Psoas muscle (tissue), 8 donors: ENCODE measurements around the gene LTC4S. TPM values are rescaled to one million over a fixed set of nuclear protein-coding genes. Genes with fewer than 3 reads are reported as not detected.
A peak's percentile ranks its signal among the peaks of the same experiment; 100 is the strongest.

ENCODE experiments used
- ATAC-seq, 4 donors: fragments of 200-7000 bp; cut with Tn5 transposase; one replicate each; pipeline ENCODE4 v1.9.1; 2020; ENCODE audit warnings: moderate library complexity in 3 of 4, mild to moderate bottlenecking in 2 of 4
- DNase-seq, 2 donors: peaks; one replicate each; pipeline ENCODE4 v3.0.0-alpha.2; 2020
- H3K27ac ChIP-seq: fragments of 200-600 bp; one replicate; pipeline ENCODE4 v1.8.0; 2022
- H3K27me3 ChIP-seq, 3 donors: fragments of 200-600 bp in 1 of 3; one replicate each; pipeline versions ENCODE4 v1.6.1 to v1.8.0; 2013 to 2022; ENCODE audit warnings: low read length in 2 of 3, mild to moderate bottlenecking in 2 of 3, moderate library complexity in 1 of 3; ENCODE audit not compliant: insufficient read depth in 3 of 3
- H3K36me3 ChIP-seq, 2 donors: fragments of 200-600 bp in 1 of 2; one replicate each; pipeline versions ENCODE4 v1.6.1 to v1.8.0; 2013 to 2022; ENCODE audit warnings: low read depth in 1 of 2, mild to moderate bottlenecking in 1 of 2, moderate library complexity in 1 of 2; ENCODE audit not compliant: insufficient read depth in 1 of 2
- H3K4me1 ChIP-seq: fragments of 200-600 bp; one replicate; pipeline ENCODE4 v1.8.0; 2022
- H3K4me3 ChIP-seq: fragments of 200-600 bp; one replicate; pipeline ENCODE4 v1.8.0; 2022; ENCODE audit warnings: mild to moderate bottlenecking
- H3K9me3 ChIP-seq: fragments of 200-600 bp; one replicate; pipeline ENCODE4 v1.8.0; 2022
- WGBS, 3 donors: extraction: QIAGEN DNeasy Blood & Tissue Kit; methylation state at CpG; one replicate each; pipeline versions ENCODE4 v1.1.6 to v1.1.7; 2013; 5-methylcytosine and 5-hydroxymethylcytosine counted together
- intact Hi-C, 2 donors: fragments of 100-400 bp; cut with DNase I; formaldehyde crosslinking; loops; one replicate each; pipeline versions ENCODE4 v1.11.0 to v1.14.2; 2022
- polyA plus RNA-seq, 3 donors: library from polyadenylated mRNA; stranded (reverse); fragments of 200-250 nt; gene quantifications; one replicate each; pipeline ENCODE4 v1.2.3, GENCODE V29; 2013
- total RNA-seq, 4 donors: library from RNA; stranded (reverse); fragmentation: NEBNext Ultra II Directional in 2 of 4; extraction: Animal tissue kit (Norgen Biotek cat#: 25700) in 2 of 4; gene quantifications; one replicate each; pipeline versions ENCODE4 v1.2.1 to v1.2.4, GENCODE V29; 2021 to 2023
- TF ChIP-seq, protein P1 (sequence below): fragments of 200-600 bp; IDR thresholded peaks from one replicate; pipeline ENCODE4 v1.8.0; 2022; ENCODE audit warnings: antibody characterized with exemption
- donor health status: healthy with polysubstance abuse.
- donor health status: DM: no; HTN: no; CAD: no; lungs with moderate emphysema.
- donor health status: Bipolar disorder and iron deficiency.
- donor health status: healthy.
- donor health status: DM: yes; HTN: yes; CAD: no.
- donor health status: DM: no; HTN: no; CAD: no.
- donor health status: DM: no; HTN: no; CAD: no.
- donor health status: DM: yes; HTN: yes; CAD: no.

Gene LTC4S
- total and polyA plus RNA-seq, 7 donors: 1.5 to 6.7 (median 2.2) TPM

DNA sequence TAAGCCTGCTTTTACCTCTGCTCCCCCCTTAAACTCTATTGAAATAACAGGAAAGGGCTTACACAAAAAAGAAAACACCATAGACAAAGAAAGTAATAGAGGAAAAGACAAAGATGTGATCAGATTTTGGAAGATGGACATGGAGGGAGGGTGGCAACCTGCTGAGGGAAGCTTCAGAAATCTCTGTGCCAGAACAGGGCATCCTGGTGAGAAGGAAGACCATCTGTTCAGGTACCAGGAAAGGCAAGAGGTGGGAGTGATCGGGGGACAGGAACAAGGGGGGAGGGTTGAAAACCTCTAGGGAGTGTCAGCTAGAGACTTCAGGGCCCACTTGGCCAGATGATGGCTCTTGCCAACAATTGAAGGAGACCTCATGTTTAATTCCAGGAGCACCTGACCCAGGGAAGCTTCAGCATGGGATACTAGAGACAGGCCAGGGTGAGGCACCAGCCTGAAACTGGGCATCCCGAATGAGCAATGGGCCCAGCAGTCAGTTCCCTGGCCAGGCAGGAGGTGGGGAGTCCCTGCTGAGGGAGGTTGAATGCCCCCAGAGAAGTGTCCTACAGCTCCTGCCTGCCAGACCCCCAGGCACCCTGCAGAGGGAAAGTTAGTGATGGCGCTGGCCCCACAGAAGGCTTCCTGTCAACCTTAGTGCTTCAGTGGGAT lies 35.1 kb downstream of the LTC4S start:
- intact Hi-C loops: no loop called here
- TF ChIP-seq, protein P1, sequence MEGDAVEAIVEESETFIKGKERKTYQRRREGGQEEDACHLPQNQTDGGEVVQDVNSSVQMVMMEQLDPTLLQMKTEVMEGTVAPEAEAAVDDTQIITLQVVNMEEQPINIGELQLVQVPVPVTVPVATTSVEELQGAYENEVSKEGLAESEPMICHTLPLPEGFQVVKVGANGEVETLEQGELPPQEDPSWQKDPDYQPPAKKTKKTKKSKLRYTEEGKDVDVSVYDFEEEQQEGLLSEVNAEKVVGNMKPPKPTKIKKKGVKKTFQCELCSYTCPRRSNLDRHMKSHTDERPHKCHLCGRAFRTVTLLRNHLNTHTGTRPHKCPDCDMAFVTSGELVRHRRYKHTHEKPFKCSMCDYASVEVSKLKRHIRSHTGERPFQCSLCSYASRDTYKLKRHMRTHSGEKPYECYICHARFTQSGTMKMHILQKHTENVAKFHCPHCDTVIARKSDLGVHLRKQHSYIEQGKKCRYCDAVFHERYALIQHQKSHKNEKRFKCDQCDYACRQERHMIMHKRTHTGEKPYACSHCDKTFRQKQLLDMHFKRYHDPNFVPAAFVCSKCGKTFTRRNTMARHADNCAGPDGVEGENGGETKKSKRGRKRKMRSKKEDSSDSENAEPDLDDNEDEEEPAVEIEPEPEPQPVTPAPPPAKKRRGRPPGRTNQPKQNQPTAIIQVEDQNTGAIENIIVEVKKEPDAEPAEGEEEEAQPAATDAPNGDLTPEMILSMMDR: no peak
- H3K9me3 ChIP-seq: no peaks in the 10 kb centered on the region
- H3K4me3 ChIP-seq: no peak overlapping the region
- no peak for ATAC-seq
- no peak for DNase-seq
- H3K36me3 ChIP-seq: peaks cover 19 to 100% of the 10 kb centered on the region in 2 donors
- H3K4me1 ChIP-seq: peaks cover 83% of the 10 kb centered on the region
- H3K27ac ChIP-seq: peak overlapping the region; percentile 63
- 91 to 93% (median 93%) methylated on average over 3 of the region's 3 CpGs for WGBS, 3 donors
- no peaks in the 10 kb centered on the region for H3K27me3 ChIP-seq

DNA sequence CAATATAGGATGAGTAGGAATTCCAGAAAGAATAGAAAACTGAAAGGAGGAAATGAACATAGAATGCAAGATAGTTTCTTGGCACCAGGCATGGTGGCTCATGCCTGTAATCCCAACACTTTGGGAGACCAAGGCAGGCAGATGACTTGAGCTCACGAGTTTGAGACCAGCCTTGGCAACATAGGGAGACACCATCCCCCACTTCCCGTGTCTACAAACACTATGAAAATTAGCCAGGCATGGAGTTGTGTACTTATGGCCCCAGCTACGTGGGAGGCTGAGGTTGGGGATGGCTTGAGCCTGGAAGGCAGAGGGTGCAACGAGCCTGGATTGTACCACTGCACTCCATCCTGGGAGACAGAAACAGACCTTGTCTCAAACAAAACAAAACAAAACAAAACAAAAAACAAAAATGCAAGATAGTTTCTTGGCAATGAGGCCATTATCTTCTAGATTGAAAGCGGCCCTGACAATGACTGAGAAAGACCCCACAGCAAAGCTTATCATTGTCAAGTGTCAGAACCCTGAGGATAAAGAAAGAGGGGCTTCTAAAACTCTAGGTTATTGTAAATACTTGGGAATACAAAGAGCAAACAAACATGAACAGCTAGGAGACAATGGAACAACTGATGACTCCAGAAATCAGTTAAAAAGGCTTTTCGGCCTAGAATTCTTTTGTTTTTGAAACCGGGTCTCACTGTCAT lies 36.1 kb downstream of the LTC4S start:
- 70 to 86% (median 75%) methylated on average over 7 of the region's 7 CpGs for WGBS, 3 donors
- Histone ChIP-seq H3K9me3 (no peaks in the 10 kb centered on the region), H3K36me3 (peaks cover 16 to 93% of the 10 kb centered on the region in 2 donors), H3K27ac (peak overlapping the region; percentile 63), H3K27me3 (no peaks in the 10 kb centered on the region), H3K4me1 (peaks cover 73% of the 10 kb centered on the region), H3K4me3 (no peak overlapping the region)
- DNase-seq: no peak
- TF ChIP-seq, protein P1: no peak
- no peak for ATAC-seq
- intact Hi-C loops: no loop called here

DNA sequence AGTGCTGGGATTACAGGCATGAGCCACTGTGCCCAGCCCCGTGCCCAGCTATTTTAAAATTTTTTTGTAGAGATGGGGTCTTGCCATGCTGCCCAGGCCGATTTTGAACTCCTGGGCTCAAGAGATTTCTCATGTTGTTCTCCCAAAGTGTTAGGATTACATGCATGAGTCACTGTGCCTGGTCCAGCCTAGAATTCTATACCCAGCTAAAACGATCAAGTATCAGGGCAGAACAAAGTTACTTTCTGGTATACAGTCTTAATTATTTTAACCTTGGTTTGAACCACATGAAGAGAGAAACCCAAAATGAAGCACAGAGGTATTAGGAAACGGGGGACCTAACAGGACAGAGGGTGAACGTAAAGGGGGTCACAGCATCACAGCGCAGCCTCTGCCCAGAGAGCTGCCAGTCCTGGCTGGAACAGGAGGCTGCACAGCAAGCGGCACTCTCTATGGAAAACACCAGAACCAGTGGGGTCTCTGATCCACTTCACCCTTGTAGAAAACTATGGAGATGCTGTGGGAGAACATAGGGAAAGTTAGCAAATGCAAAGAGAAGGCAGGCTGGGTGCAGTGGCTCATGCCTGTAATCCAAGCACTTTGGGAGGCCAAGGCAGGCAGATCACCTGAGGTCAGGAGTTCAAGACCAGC lies 37.2 kb downstream of the LTC4S start:
- TF ChIP-seq, protein P1: no peak
- Histone ChIP-seq H3K27me3 (no peaks in the 10 kb centered on the region), H3K9me3 (no peaks in the 10 kb centered on the region), H3K27ac (peak overlapping the region; percentile 63), H3K4me3 (no peak overlapping the region), H3K36me3 (peaks cover 14 to 92% of the 10 kb centered on the region in 2 donors), H3K4me1 (peaks cover 64% of the 10 kb centered on the region)
- WGBS, 3 donors: 87 to 92% (median 91%) methylated on average over 7 of the region's 7 CpGs
- DNase-seq: no peak
- no peak for ATAC-seq
- intact Hi-C loops: no loop called here

DNA sequence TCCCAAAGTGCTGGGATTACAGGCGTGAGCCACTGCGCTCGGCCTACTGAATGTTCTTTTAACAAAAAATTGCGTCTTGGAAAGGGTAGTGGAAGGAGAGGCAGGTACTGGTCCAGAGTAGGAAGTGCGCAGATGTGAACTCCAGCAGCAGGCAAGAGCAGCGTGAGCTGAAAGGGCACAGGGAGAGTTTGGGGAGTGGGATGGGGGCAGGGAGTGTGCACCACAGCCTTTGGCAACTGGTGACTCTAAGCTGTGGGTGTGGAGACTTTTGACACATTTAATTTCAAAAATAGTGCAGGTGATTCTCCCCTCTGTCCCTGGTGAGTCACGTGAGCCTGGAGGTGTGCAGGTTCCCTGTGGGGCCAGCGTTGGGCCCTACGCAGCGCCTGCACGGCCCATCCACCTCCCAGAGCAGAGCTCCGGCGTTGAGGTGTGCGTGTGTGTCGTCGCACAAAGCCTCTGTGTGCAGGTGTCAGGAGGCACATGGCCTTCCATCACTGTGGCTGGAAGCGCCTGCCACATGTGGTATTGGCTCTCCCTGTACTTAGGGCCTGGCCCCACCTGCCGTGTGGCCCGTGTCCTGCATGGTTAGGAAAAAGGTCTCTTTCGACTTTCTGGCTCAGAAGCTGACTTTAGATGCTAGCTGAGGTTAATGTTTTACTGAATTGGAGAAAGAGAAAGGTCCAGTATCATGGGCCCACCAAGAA lies 38.4 kb downstream of the LTC4S start:
- H3K4me1 ChIP-seq: peaks cover 60% of the 10 kb centered on the region
- ATAC-seq (peak; percentile 9 to 38 (median 19)), DNase-seq (no peak)
- TF ChIP-seq, protein P1: no peak
- no peaks in the 10 kb centered on the region for H3K27me3 ChIP-seq
- peaks cover 15 to 92% of the 10 kb centered on the region in 2 donors for H3K36me3 ChIP-seq
- peak overlapping the region; percentile 63 for H3K27ac ChIP-seq
- no peak overlapping the region for H3K4me3 ChIP-seq
- intact Hi-C loops: no loop called here
- WGBS, 3 donors: 85 to 89% (median 87%) methylated on average over 20 of the region's 20 CpGs
- no peaks in the 10 kb centered on the region for H3K9me3 ChIP-seq
